SU-DHL-6 (cell line): ENCODE measurements around the gene GP1BB.

Experiments
- CTCF ChIP-seq: fragments of 200-600 bp; sonication (generic); IDR thresholded peaks from one replicate; pipeline ENCODE4 v1.5.1; 2017; ENCODE audit warnings: antibody characterized with exemption, mild to moderate bottlenecking, low read length, moderate library complexity; ENCODE audit not compliant: insufficient read depth, poor library complexity, severe bottlenecking
- EZH2phosphoT487 ChIP-seq: fragments of 200-600 bp; sonication (generic), shearing (Covaris generic); conservative IDR thresholded peaks from 2 replicates; pipeline ENCODE4 v1.6.1; 2018; ENCODE audit warnings: mild to moderate bottlenecking, antibody characterized with exemption, low read length, moderate library complexity, mixed read lengths

- TF ChIP-seq CTCF: no peak
- TF ChIP-seq EZH2phosphoT487: no peak
These were observed 42.8 kb downstream of the GP1BB start for GRCh38 chr22:19766240-19766510.
